Tibial nerve (tissue), 3 donors: ENCODE results near the gene PLXNB1.

Experiments
- CTCF ChIP-seq, 5 experiments: fragments of 200-600 bp in 3 of 5; fragments of 450-650 bp in 2 of 5; sonication (generic) in 3 of 5; IDR thresholded peaks; one replicate each; pipeline ENCODE4 v1.5.1; 2016 to 2019; ENCODE audit warnings: antibody characterized with exemption in 5 of 5, mild to moderate bottlenecking in 3 of 5, moderate library complexity in 2 of 5
- POLR2A ChIP-seq, 2 donors: fragments of 450-650 bp; IDR thresholded peaks; one replicate each; pipeline ENCODE4 v1.6.1; 2017; ENCODE audit warnings: antibody characterized with exemption in 2 of 2, mild to moderate bottlenecking in 2 of 2, moderate library complexity in 2 of 2

- no peak for TF ChIP-seq CTCF (IDR thresholded peaks at IDR 0.05)
- no peak for TF ChIP-seq POLR2A (IDR thresholded peaks at IDR 0.05)
Observed at GRCh38 chr3:48413086-48413485, 16.8 kb downstream of the PLXNB1 start.
